Bronchial epithelial cell (primary cell): ENCODE results near the gene TMEM116. TPM values are rescaled to one million over a fixed set of nuclear protein-coding genes. Genes with fewer than 3 reads are reported as not detected.
A peak's percentile ranks its signal among the peaks of the same experiment; 100 is the strongest.
"Not testable (repeated sequence)": the region's sequence is repeated elsewhere in the genome, so short reads cannot be mapped to it uniquely, and the experiment has no call there.

Experiments
- DNase-seq: peaks from one replicate; pipeline ENCODE4 v3.0.0-alpha.2; 2010; ENCODE audit warnings: low read depth
- FAIRE-seq: peaks from 2 replicates; lab custom pipeline; 2011; peaks lifted over from hg19 to GRCh38; lab: Jason Lieb, UNC
- H3K27me3 ChIP-seq: 2 replicates; pipeline ENCODE4 v1.5.1; 2011; ENCODE audit warnings: low read length; ENCODE audit not compliant: control insufficient read depth, insufficient read depth
- H3K36me3 ChIP-seq: 2 replicates; pipeline ENCODE4 v1.5.1; 2011; ENCODE audit warnings: low read length; ENCODE audit not compliant: control insufficient read depth, insufficient read depth
- H3K4me3 ChIP-seq: 2 replicates; pipeline ENCODE4 v1.5.1; 2011; ENCODE audit warnings: mild to moderate bottlenecking, low read depth, low read length, control low read depth
- total RNA-seq: library from RNA; depleted of rRNA; stranded (reverse); fragments of >200 nt; gene quantifications from 2 replicates; pipeline ENCODE4 v1.2.1, GENCODE V29; 2014
- TF ChIP-seq, protein P1 (sequence below): IDR thresholded peaks from 2 replicates; pipeline ENCODE4 v1.5.1; 2011; ENCODE audit warnings: mild to moderate bottlenecking, moderate library complexity, low read length, control low read depth, inconsistent platforms; ENCODE audit not compliant: insufficient read depth, severe bottlenecking

The TMEM116 gene
- total RNA-seq, 1 donor from 2014 or later, result 10.0 TPM

GRCh38 chr12:111976860-111977259 is 36.1 kb downstream of the TMEM116 start:
- Histone ChIP-seq H3K27me3 (no peaks in the 10 kb centered on the region), H3K36me3 (no peaks in the 10 kb centered on the region), H3K4me3 (no peak overlapping the region)
- TF ChIP-seq, protein P1, sequence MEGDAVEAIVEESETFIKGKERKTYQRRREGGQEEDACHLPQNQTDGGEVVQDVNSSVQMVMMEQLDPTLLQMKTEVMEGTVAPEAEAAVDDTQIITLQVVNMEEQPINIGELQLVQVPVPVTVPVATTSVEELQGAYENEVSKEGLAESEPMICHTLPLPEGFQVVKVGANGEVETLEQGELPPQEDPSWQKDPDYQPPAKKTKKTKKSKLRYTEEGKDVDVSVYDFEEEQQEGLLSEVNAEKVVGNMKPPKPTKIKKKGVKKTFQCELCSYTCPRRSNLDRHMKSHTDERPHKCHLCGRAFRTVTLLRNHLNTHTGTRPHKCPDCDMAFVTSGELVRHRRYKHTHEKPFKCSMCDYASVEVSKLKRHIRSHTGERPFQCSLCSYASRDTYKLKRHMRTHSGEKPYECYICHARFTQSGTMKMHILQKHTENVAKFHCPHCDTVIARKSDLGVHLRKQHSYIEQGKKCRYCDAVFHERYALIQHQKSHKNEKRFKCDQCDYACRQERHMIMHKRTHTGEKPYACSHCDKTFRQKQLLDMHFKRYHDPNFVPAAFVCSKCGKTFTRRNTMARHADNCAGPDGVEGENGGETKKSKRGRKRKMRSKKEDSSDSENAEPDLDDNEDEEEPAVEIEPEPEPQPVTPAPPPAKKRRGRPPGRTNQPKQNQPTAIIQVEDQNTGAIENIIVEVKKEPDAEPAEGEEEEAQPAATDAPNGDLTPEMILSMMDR, result no peak
- no peak for FAIRE-seq
- DNase-seq, result no peak

GRCh38 chr12:111976291-111976690 is 36.7 kb downstream of the TMEM116 start:
- TF ChIP-seq, protein P1, result no peak
- Histone ChIP-seq H3K4me3 (no peak overlapping the region), H3K36me3 (no peaks in the 10 kb centered on the region), H3K27me3 (no peaks in the 10 kb centered on the region)
- DNase-seq (peak; percentile 51), FAIRE-seq (no peak)

- no peak overlapping the region for H3K4me3 ChIP-seq
- no peaks in the 10 kb centered on the region for H3K27me3 ChIP-seq
- TF ChIP-seq, protein P1, result no peak
- H3K36me3 ChIP-seq, result no peaks in the 10 kb centered on the region
- FAIRE-seq (no peak), DNase-seq (peak; percentile 72)
Measured at GRCh38 chr12:111975161-111975931, 37.6 kb downstream of the TMEM116 start.

- no peak overlapping the region for H3K4me3 ChIP-seq
- H3K27me3 ChIP-seq, result no peaks in the 10 kb centered on the region
- DNase-seq, result no peak
- no peak for FAIRE-seq
- H3K36me3 ChIP-seq, result no peaks in the 10 kb centered on the region
- TF ChIP-seq, protein P1, result no peak
Measured at GRCh38 chr12:111971800-111972199, 41.2 kb downstream of the TMEM116 start.

- TF ChIP-seq, protein P1, result no peak
- no peak for FAIRE-seq
- Histone ChIP-seq H3K27me3 (no peaks in the 10 kb centered on the region), H3K4me3 (no peak overlapping the region), H3K36me3 (no peaks in the 10 kb centered on the region)
- no peak for DNase-seq
Measured at GRCh38 chr12:111964935-111965334, 48.0 kb downstream of the TMEM116 start.

DNA sequence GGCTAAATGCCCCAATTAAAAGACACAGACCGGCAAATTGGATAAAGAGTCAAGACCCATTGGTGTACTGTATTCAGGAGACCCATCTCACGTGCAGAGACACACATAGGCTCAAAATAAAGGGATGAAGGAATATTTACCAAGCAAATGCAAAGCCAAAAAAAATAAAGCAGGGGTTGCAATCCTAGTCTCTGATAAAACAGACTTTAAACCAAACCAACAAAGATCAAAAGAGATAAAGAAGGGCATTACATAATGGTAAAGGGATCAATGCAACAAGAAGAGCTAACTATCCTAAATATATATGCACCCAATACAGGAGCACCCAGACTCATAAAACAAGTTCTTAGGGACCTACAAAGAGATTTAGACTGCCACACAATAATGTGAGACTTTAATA is 53.4 kb downstream of the TMEM116 start:
- FAIRE-seq, H3K4me3 ChIP-seq, H3K36me3 ChIP-seq, DNase-seq, H3K27me3 ChIP-seq: not testable (repeated sequence)

DNA sequence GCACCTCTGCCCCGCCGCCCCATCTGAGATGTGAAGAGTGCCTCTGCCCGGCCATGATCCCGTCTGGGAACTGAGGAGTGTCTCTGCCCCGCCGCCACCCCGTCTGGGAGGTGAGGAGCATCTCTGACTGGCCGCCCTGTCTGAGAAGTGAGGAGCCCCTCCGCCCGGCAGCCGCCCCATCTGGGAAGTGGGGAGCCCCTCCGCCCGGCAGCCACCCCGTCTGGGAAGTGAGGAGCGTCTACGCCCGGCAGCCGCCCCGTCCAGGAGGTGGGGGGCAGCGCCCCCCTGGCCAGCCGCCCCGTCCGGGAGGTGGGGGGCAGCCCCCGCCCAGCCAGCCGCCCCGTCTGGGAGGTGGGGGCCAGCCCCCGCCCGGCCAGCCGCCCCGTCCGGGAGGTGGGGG is 55.7 kb downstream of the TMEM116 start:
- H3K27me3 ChIP-seq, DNase-seq, H3K4me3 ChIP-seq, H3K36me3 ChIP-seq, FAIRE-seq: not testable (repeated sequence)
